ENCODE data around the gene VILL.

GRCh38 chr3:37944391-37944842, 46.2 kb upstream of the VILL start:
- TF ChIP-seq CTCF (IDR thresholded peaks at IDR 0.05) (no peak), POLR2A (IDR thresholded peaks at IDR 0.05) (no peak)

Data from adrenal gland (tissue), 5 donors.